IMR-90 (cell line): ENCODE measurements around the gene SHISA3. TPM values are rescaled to one million over a fixed set of nuclear protein-coding genes. Genes with fewer than 3 reads are reported as not detected.

Source experiments
- ATAC-seq: fragments of 200-7000 bp; cut with Tn5 transposase; 2 replicates; pipeline ENCODE4 v1.9.1; 2020; ENCODE audit warnings: low read depth, mild to moderate bottlenecking, moderate library complexity
- BruUV-seq: library from RNA; stranded (reverse); fragments of 400-500 nt; replicated peaks from 2 replicates; lab custom pipeline; 2021; lab: Mats Ljungman, UMichigan
- CTCF ChIA-PET: fragments of 300-600 bp; formaldehyde crosslinking; extraction: SDS; loops from one replicate; lab custom pipeline; 2021; ENCODE audit warnings: antibody characterized with exemption; lab: Yijun Ruan, JAX
- POLR2A ChIA-PET: fragments of 300-600 bp; sonication (Branson Sonifier 250); formaldehyde crosslinking; loops from one replicate; lab custom pipeline; 2022; ENCODE audit warnings: antibody characterized with exemption; ENCODE audit not compliant: unreplicated experiment; lab: Charles Lee
- DNase-seq: peaks from one replicate; pipeline ENCODE4 v3.0.0; 2013
- H2AFZ ChIP-seq: replicated peaks from 2 replicates; pipeline ENCODE3; 2013; ENCODE audit warnings: low read length, mild to moderate bottlenecking; ENCODE audit not compliant: poor library complexity
- H2AK5ac ChIP-seq: 2 replicates; pipeline ENCODE4 v1.6.1; 2013; ENCODE audit warnings: low read depth, low read length, inconsistent platforms
- H2AK9ac ChIP-seq: replicated peaks from 2 replicates; pipeline ENCODE3; 2013; ENCODE audit warnings: mild to moderate bottlenecking, low read depth, low read length, moderate library complexity; ENCODE audit not compliant: poor library complexity
- H2BK120ac ChIP-seq: 2 replicates; pipeline ENCODE4 v1.6.1; 2013; ENCODE audit warnings: low read depth, low read length, inconsistent platforms
- H2BK15ac ChIP-seq: 3 replicates; pipeline ENCODE4 v1.6.1; 2013; ENCODE audit warnings: low read depth, low read length, inconsistent platforms
- H2BK20ac ChIP-seq: 2 replicates; pipeline ENCODE4 v1.6.1; 2013; ENCODE audit warnings: low read depth, mild to moderate bottlenecking, inconsistent platforms, low read length, moderate library complexity
- H2BK5ac ChIP-seq: 2 replicates; pipeline ENCODE4 v1.6.1; 2013; ENCODE audit warnings: mild to moderate bottlenecking, low read depth, low read length, inconsistent platforms; ENCODE audit not compliant: poor library complexity, severe bottlenecking
- H3K14ac ChIP-seq: replicated peaks from 2 replicates; pipeline ENCODE4 v1.6.1; 2013; ENCODE audit warnings: low read depth, low read length, inconsistent platforms
- H3K18ac ChIP-seq: 2 replicates; pipeline ENCODE4 v1.6.1; 2013; ENCODE audit warnings: low read depth, low read length, control low read depth
- H3K23ac ChIP-seq: 2 replicates; pipeline ENCODE4 v1.6.1; 2013; ENCODE audit warnings: low read depth, low read length, inconsistent platforms
- H3K27ac ChIP-seq: 2 replicates; pipeline ENCODE4 v1.5.1; 2013; ENCODE audit warnings: mild to moderate bottlenecking, control low read depth, low read length; ENCODE audit not compliant: insufficient read depth
- H3K27me3 ChIP-seq: 2 replicates; pipeline ENCODE4 v1.6.1; 2013; ENCODE audit warnings: low read length; ENCODE audit not compliant: control insufficient read depth, insufficient read depth
- H3K36me3 ChIP-seq: 2 replicates; pipeline ENCODE4 v1.6.1; 2013; ENCODE audit warnings: low read length, mixed read lengths; ENCODE audit not compliant: control insufficient read depth, insufficient read depth
- H3K4ac ChIP-seq: 2 replicates; pipeline ENCODE4 v1.6.1; 2013; ENCODE audit warnings: low read depth, low read length, inconsistent platforms
- H3K4me1 ChIP-seq: 2 replicates; pipeline ENCODE4 v1.6.1; 2013; ENCODE audit warnings: low read length, mixed read lengths; ENCODE audit not compliant: control insufficient read depth, insufficient read depth
- H3K4me2 ChIP-seq: 2 replicates; pipeline ENCODE4 v1.6.1; 2013; ENCODE audit warnings: low read depth, mild to moderate bottlenecking, control low read depth, low read length, moderate library complexity
- H3K4me3 ChIP-seq: 2 replicates; pipeline ENCODE4 v1.5.1; 2013; ENCODE audit warnings: low read depth, mild to moderate bottlenecking, control low read depth, low read length, moderate library complexity; ENCODE audit not compliant: insufficient read depth
- H3K56ac ChIP-seq: 2 replicates; pipeline ENCODE4 v1.6.1; 2013; ENCODE audit warnings: low read length, inconsistent platforms; ENCODE audit not compliant: insufficient read depth; ENCODE audit errors: extremely low read depth
- H3K79me1 ChIP-seq, 2 experiments: 2 replicates each; pipeline ENCODE4 v1.6.1; 2013; ENCODE audit warnings: low read length in 2 of 2, inconsistent platforms in 1 of 2, low read depth in 1 of 2
- H3K9ac ChIP-seq: 2 replicates; pipeline ENCODE4 v1.6.1; 2013; ENCODE audit warnings: low read depth, low read length, control low read depth
- H3K9me1 ChIP-seq: 2 replicates; pipeline ENCODE4 v1.6.1; 2013; ENCODE audit warnings: low read length, inconsistent platforms; ENCODE audit not compliant: insufficient read depth
- H3K9me3 ChIP-seq: 2 replicates; pipeline ENCODE4 v1.6.1; 2013; ENCODE audit warnings: low read length; ENCODE audit not compliant: control insufficient read depth, insufficient read depth
- H4K20me1 ChIP-seq: 2 replicates; pipeline ENCODE4 v1.6.1; 2013; ENCODE audit warnings: low read length, inconsistent platforms; ENCODE audit not compliant: insufficient read depth
- H4K5ac ChIP-seq: 2 replicates; pipeline ENCODE4 v1.6.1; 2013; ENCODE audit warnings: mild to moderate bottlenecking, low read depth, low read length, control low read depth
- H4K8ac ChIP-seq, 2 experiments: 2 replicates each; pipeline ENCODE4 v1.6.1; 2013; ENCODE audit warnings: low read depth in 2 of 2, low read length in 2 of 2, control low read depth in 1 of 2, inconsistent platforms in 1 of 2
- H4K91ac ChIP-seq: 2 replicates; pipeline ENCODE4 v1.6.1; 2013; ENCODE audit warnings: low read depth, low read length, inconsistent platforms; ENCODE audit not compliant: insufficient read depth
- CEBPB ChIP-seq: IDR thresholded peaks from 2 replicates; pipeline ENCODE4 v1.6.1; 2012; ENCODE audit warnings: low read depth, low read length, improper control_type of control experiment
- CHD1 ChIP-seq: IDR thresholded peaks from 2 replicates; pipeline ENCODE4 v1.6.1; 2012; ENCODE audit warnings: low read depth, low read length, improper control_type of control experiment
- ELK1 ChIP-seq: fragments of 150-350 bp; IDR thresholded peaks from 2 replicates; pipeline ENCODE4 v1.6.1; 2016; ENCODE audit warnings: low read depth, mild to moderate bottlenecking, low read length, moderate library complexity, borderline replicate concordance
- FOS ChIP-seq: fragments of 150-350 bp; IDR thresholded peaks from 2 replicates; pipeline ENCODE4 v1.6.1; 2016; ENCODE audit warnings: low read depth, low read length
- MAFK ChIP-seq: IDR thresholded peaks from 2 replicates; pipeline ENCODE4 v1.6.1; 2012; ENCODE audit warnings: low read depth, low read length, improper control_type of control experiment
- MAZ ChIP-seq: IDR thresholded peaks from 2 replicates; pipeline ENCODE4 v1.6.1; 2012; ENCODE audit warnings: low read depth, mild to moderate bottlenecking, low read length, improper control_type of control experiment, moderate library complexity, borderline replicate concordance
- MXI1 ChIP-seq: IDR thresholded peaks from 2 replicates; pipeline ENCODE4 v1.6.1; 2012; ENCODE audit warnings: low read depth, mild to moderate bottlenecking, low read length, moderate library complexity, borderline replicate concordance
- RAD21 ChIP-seq: IDR thresholded peaks from 2 replicates; pipeline ENCODE4 v1.6.1; 2012; ENCODE audit warnings: low read length, improper control_type of control experiment
- RCOR1 ChIP-seq: IDR thresholded peaks from 2 replicates; pipeline ENCODE4 v1.6.1; 2012; ENCODE audit warnings: mild to moderate bottlenecking, low read length, improper control_type of control experiment; ENCODE audit not compliant: insufficient replicate concordance
- RFX5 ChIP-seq: IDR thresholded peaks from 2 replicates; pipeline ENCODE4 v1.8.0; 2012; ENCODE audit warnings: low read depth, mild to moderate bottlenecking, low read length, moderate library complexity
- SMC3 ChIP-seq: fragments of 150-350 bp; IDR thresholded peaks from 2 replicates; pipeline ENCODE4 v1.6.1; 2016; ENCODE audit warnings: low read depth, mild to moderate bottlenecking, antibody characterized with exemption, low read length, moderate library complexity
- USF2 ChIP-seq: fragments of 150-350 bp; IDR thresholded peaks from 2 replicates; pipeline ENCODE4 v1.6.1; 2017; ENCODE audit warnings: mild to moderate bottlenecking, antibody characterized with exemption, low read length, low read depth
- WGBS, 2 experiments: methylation state at CpG; one replicate each; pipeline versions ENCODE4 v1.1.5 to v1.1.7; 2013; ENCODE audit warnings: missing lambda C conversion rate in 2 of 2; ENCODE audit not compliant: insufficient read length in 1 of 2; ENCODE audit errors: extremely low coverage in 2 of 2; 5-methylcytosine and 5-hydroxymethylcytosine counted together
- dilution Hi-C: fragments of 300-500 bp; cut with HindIII; formaldehyde crosslinking; loops from one replicate; pipeline ENCODE4 v1.14.3; 2018; ENCODE audit warnings: low sequenced_read_pairs; ENCODE audit not compliant: unreplicated experiment
- in situ Hi-C: fragments of 300-500 bp; cut with MboI; formaldehyde crosslinking; loops from 3 replicates; pipeline ENCODE4 v1.14.3; 2019; ENCODE audit warnings: low sequenced_read_pairs, inconsistent platforms, mixed read lengths
- intact Hi-C: fragments of 100-400 bp; cut with micrococcal nuclease; formaldehyde crosslinking; loops from 2 replicates; pipeline ENCODE4 v1.10.0; 2022
- polyA plus RNA-seq, 3 experiments: library from polyadenylated mRNA; depleted of rRNA; stranded (reverse); fragments of >200 nt; gene quantifications; 2 replicates each; pipeline ENCODE4 v1.2.3, GENCODE V29; 2012; ENCODE audit warnings: low replicate concordance in 1 of 3
- total RNA-seq: library from RNA; depleted of rRNA; stranded (reverse); fragments of >200 nt; gene quantifications from 2 replicates; pipeline ENCODE4 v1.2.3, GENCODE V29; 2012

SHISA3 gene
- total and polyA plus RNA-seq, 2 of the 4 experiments (the other 2 are of a cell fraction), result 0.18 to 0.77 TPM

- TF ChIP-seq USF2, result no peak
- no peak for TF ChIP-seq MAZ
Measured at GRCh38 chr4:42350611-42351182, 46.6 kb upstream of the SHISA3 start (continued).

- no CpG with 5 or more reads among the region's 3 CpGs for whole genome bisulfite sequencing, 2 experiments
- no peak overlapping the region for H2BK5ac ChIP-seq
Measured at GRCh38 chr4:42352049-42352448, 45.2 kb upstream of the SHISA3 start.

More at GRCh38 chr4:42352049-42352448, 45.2 kb upstream of the SHISA3 start:
- H3K27me3 ChIP-seq, result no peaks in the 10 kb centered on the region
- H3K4me1 ChIP-seq, result no peaks in the 10 kb centered on the region
- H4K91ac ChIP-seq, result no peak overlapping the region
- ChIA-PET POLR2A (no interaction called here), CTCF (no interaction called here)
- H3K18ac ChIP-seq, result no peak overlapping the region
- ATAC-seq, result no peak
- H3K36me3 ChIP-seq, result no peaks in the 10 kb centered on the region
- no peak overlapping the region for H2BK120ac ChIP-seq
- H3K9me3 ChIP-seq, result no peaks in the 10 kb centered on the region
- no peak overlapping the region for H3K4ac ChIP-seq
- H3K14ac ChIP-seq, result no peak overlapping the region
- no peak overlapping the region for H4K5ac ChIP-seq
- no peak overlapping the region for H2BK20ac ChIP-seq
- H3K4me2 ChIP-seq, result no peak overlapping the region
- H3K9ac ChIP-seq, result no peak overlapping the region
- no peak overlapping the region for H3K4me3 ChIP-seq
- no TSS peak for BruUV-seq
- intact Hi-C loops, result no loop called here
- H2AK9ac ChIP-seq, result no peak overlapping the region
- H3K23ac ChIP-seq, result no peak overlapping the region
- H3K79me1 ChIP-seq, result no peaks in the 10 kb centered on the region
- no peak overlapping the region for H4K8ac ChIP-seq
- in situ Hi-C loops, result no loop called here
- no peak overlapping the region for H2BK15ac ChIP-seq
- no peaks in the 10 kb centered on the region for H4K20me1 ChIP-seq
- H3K56ac ChIP-seq, result no peak overlapping the region
- H2AK5ac ChIP-seq, result no peak overlapping the region
- H3K9me1 ChIP-seq, result no peaks in the 10 kb centered on the region
- no peak overlapping the region for H2AFZ ChIP-seq
- dilution Hi-C loops, result no loop called here
- no peak for DNase-seq
- H3K27ac ChIP-seq, result no peak overlapping the region
- TF ChIP-seq RFX5 (no peak), RCOR1 (no peak), MAZ (no peak), MAFK (no peak), ELK1 (no peak), FOS (no peak), MXI1 (no peak), CHD1 (no peak), CEBPB (no peak), SMC3 (no peak), RAD21 (no peak), USF2 (no peak)
